Chondrocyte (in vitro differentiated cells): Measurements from ENCODE around the gene TIE1. TPM values are rescaled to one million over a fixed set of nuclear protein-coding genes. Genes with fewer than 3 reads are reported as not detected.

Source experiments
- DNase-seq: peaks from one replicate; pipeline ENCODE4 v3.0.0; 2021; ENCODE audit warnings: mixed read lengths, low spot score
- H3K27ac Mint-ChIP-seq: one replicate; pipeline ENCODE4 v1.8.0; 2021; ENCODE audit warnings: mild to moderate bottlenecking, moderate library complexity, mixed read lengths; ENCODE audit not compliant: unreplicated experiment
- H3K27me3 Mint-ChIP-seq: 2 replicates; pipeline ENCODE4 v1.8.0; 2021; ENCODE audit warnings: low read depth, mixed read lengths
- H3K36me3 Mint-ChIP-seq: 2 replicates; pipeline ENCODE4 v1.8.0; 2021; ENCODE audit warnings: low read depth, mixed read lengths
- H3K4me1 Mint-ChIP-seq: 2 replicates; pipeline ENCODE4 v1.8.0; 2021; ENCODE audit warnings: low read depth, mild to moderate bottlenecking, mixed read lengths
- H3K4me3 Mint-ChIP-seq: one replicate; pipeline ENCODE4 v1.8.0; 2021; ENCODE audit warnings: mild to moderate bottlenecking, moderate library complexity, mixed read lengths; ENCODE audit not compliant: unreplicated experiment
- H3K9me3 Mint-ChIP-seq: 2 replicates; pipeline ENCODE4 v1.8.0; 2021; ENCODE audit warnings: low read depth, mixed read lengths
- CTCF ChIP-seq: fragments of 200-600 bp; sonication (generic); IDR thresholded peaks from 2 replicates; pipeline ENCODE4 v1.5.0; 2021; ENCODE audit warnings: antibody characterized with exemption, mild to moderate bottlenecking, moderate library complexity
- total RNA-seq: library from RNA; stranded (reverse); gene quantifications from 3 replicates; pipeline ENCODE4 v1.2.1, GENCODE V29; 2021

Gene TIE1
- total RNA-seq, 1 donor from 2014 or later: not detected

GRCh38 chr1:43302721-43303470 lies 2.1 kb downstream of the TIE1 start:
- Mint-ChIP-seq H3K9me3 (no peaks in the 10 kb centered on the region), H3K4me1 (no peaks in the 10 kb centered on the region), H3K27me3 (peaks cover 3% of the 10 kb centered on the region), H3K27ac (no peak overlapping the region), H3K4me3 (no peak overlapping the region), H3K36me3 (no peaks in the 10 kb centered on the region)
- DNase-seq: peak; percentile 9
- no peak for TF ChIP-seq CTCF

DNA sequence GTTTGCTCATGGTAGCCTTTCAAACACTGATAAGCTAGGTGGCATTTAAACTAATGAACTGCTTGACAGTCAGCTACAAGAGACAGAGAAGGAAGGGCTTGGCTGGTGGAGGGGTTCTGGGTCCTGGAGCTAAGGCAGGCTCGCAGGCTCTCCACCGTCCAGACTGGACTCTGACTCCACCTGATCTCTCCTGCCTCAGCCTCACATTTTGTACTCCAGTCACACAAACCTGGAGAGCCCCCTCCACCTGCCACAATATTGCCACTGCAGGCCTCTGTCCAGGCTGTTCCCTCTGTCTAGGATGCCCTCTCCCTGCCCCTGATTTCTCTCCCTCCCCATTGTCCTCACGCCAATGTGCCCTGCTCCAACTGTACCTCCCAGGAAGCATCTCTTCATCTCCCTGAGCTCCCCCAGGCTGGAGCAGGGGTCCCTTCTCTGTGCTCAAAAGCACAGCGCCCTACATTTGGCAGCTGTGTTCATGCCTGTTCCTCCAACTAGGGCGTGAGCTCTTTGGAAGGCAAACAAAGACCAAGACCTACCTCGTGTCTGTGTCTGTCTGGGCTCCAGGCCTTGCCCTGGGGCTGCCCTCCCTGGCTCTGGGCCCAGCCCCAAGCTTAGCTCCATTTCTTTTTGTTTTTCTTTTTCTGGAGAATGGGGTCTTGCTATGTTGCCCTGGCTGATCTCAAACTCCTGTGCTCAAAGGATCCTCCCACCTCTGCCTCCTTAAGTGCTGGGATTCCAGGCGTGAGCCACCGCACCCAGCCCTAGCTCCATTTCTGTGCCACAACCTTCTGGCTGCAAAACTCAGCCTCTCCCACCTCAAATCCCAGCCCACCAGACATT lies 2.9 kb downstream of the TIE1 start:
- Mint-ChIP-seq H3K9me3 (no peaks in the 10 kb centered on the region), H3K27ac (no peak overlapping the region), H3K36me3 (no peaks in the 10 kb centered on the region), H3K27me3 (peaks cover 3% of the 10 kb centered on the region), H3K4me3 (no peak overlapping the region), H3K4me1 (no peaks in the 10 kb centered on the region)
- no peak for TF ChIP-seq CTCF
- DNase-seq: peak; percentile 32

GRCh38 chr1:43304314-43304681 lies 3.5 kb downstream of the TIE1 start:
- Mint-ChIP-seq H3K4me3 (no peak overlapping the region), H3K9me3 (no peaks in the 10 kb centered on the region), H3K36me3 (no peaks in the 10 kb centered on the region), H3K27ac (no peak overlapping the region), H3K27me3 (peaks cover 3% of the 10 kb centered on the region), H3K4me1 (no peaks in the 10 kb centered on the region)
- no peak for TF ChIP-seq CTCF
- DNase-seq: peak; percentile 18

DNA sequence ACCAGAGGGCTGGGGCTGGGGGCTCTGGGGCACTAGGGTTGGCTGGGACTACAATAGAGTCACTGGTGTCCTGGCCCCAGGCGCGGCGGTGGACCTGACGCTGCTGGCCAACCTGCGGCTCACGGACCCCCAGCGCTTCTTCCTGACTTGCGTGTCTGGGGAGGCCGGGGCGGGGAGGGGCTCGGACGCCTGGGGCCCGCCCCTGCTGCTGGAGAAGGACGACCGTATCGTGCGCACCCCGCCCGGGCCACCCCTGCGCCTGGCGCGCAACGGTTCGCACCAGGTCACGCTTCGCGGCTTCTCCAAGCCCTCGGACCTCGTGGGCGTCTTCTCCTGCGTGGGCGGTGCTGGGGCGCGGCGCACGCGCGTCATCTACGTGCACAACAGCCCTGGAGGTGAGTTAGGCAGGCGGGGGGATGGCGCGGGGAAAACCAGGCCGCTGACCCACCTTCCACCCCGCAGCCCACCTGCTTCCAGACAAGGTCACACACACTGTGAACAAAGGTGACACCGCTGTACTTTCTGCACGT lies 4.1 kb downstream of the TIE1 start:
- no peaks in the 10 kb centered on the region for H3K4me1 Mint-ChIP-seq
- H3K4me3 Mint-ChIP-seq: no peak overlapping the region
- H3K27me3 Mint-ChIP-seq: peaks cover 3% of the 10 kb centered on the region
- H3K36me3 Mint-ChIP-seq: no peaks in the 10 kb centered on the region
- no peak for TF ChIP-seq CTCF
- no peak overlapping the region for H3K27ac Mint-ChIP-seq
- peak; percentile 77 for DNase-seq
- no peaks in the 10 kb centered on the region for H3K9me3 Mint-ChIP-seq

DNA sequence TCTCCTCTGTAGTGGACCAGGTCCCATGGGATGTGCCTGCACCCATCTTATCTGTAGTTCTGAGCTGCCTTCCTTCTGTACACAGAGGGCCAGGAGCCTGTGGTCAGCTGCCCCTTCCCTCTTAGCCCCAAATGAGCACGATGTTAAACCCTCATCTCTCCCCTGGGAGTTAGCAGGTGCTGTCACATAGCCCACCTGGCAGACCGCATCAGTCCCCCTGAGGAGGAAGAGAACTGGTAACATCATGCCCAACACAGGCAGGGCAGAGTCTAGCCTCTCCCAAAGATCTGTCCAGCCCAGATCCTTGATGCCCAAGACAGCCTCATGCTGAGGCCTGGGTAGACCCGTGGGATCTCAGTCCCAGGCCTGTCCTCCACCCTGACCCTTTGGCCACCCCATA lies 4.7 kb downstream of the TIE1 start:
- no peak overlapping the region for H3K4me3 Mint-ChIP-seq
- H3K27me3 Mint-ChIP-seq: peaks cover 3% of the 10 kb centered on the region
- DNase-seq: peak; percentile 39
- TF ChIP-seq CTCF: no peak
- no peaks in the 10 kb centered on the region for H3K4me1 Mint-ChIP-seq
- no peak overlapping the region for H3K27ac Mint-ChIP-seq
- H3K36me3 Mint-ChIP-seq: no peaks in the 10 kb centered on the region
- H3K9me3 Mint-ChIP-seq: no peaks in the 10 kb centered on the region
